Loucy (cell line): ENCODE data around the gene OR2T10.

Experiments
- H2AFZ ChIP-seq: fragments of 200-600 bp; sonication (generic); 2 replicates; pipeline ENCODE4 v1.6.0; 2016; ENCODE audit warnings: antibody characterized with exemption, mild to moderate bottlenecking, low read length, moderate library complexity
- H3F3A ChIP-seq: fragments of 200-600 bp; 2 replicates; pipeline ENCODE4 v1.6.0; 2016; ENCODE audit warnings: antibody characterized with exemption, low read depth, mild to moderate bottlenecking
- H3K27me3 ChIP-seq: fragments of 200-600 bp; sonication (generic); 2 replicates; pipeline ENCODE4 v1.6.1; 2014; ENCODE audit warnings: low read length, mild to moderate bottlenecking; ENCODE audit not compliant: insufficient read depth, poor library complexity, severe bottlenecking
- H3K36me3 ChIP-seq: fragments of 200-600 bp; sonication (generic); 2 replicates; pipeline ENCODE4 v1.6.1; 2016; ENCODE audit warnings: low read length; ENCODE audit not compliant: insufficient read depth
- H3K4me1 ChIP-seq: fragments of 200-600 bp; sonication (generic); 2 replicates; pipeline ENCODE4 v1.5.1; 2014; ENCODE audit warnings: low read length, mild to moderate bottlenecking; ENCODE audit not compliant: insufficient read depth, poor library complexity, severe bottlenecking
- H3K4me2 ChIP-seq: fragments of 200-600 bp; sonication (generic); 2 replicates; pipeline ENCODE4 v1.6.0; 2014; ENCODE audit warnings: antibody characterized with exemption, low read length, low read depth, mild to moderate bottlenecking; ENCODE audit not compliant: poor library complexity, severe bottlenecking
- H3K4me3 ChIP-seq: fragments of 200-600 bp; sonication (generic); 2 replicates; pipeline ENCODE4 v1.5.1; 2014; ENCODE audit warnings: low read length, mild to moderate bottlenecking, mixed read lengths; ENCODE audit not compliant: poor library complexity, severe bottlenecking
- H3K79me2 ChIP-seq: fragments of 200-600 bp; sonication (generic); 2 replicates; pipeline ENCODE4 v1.6.1; 2014; ENCODE audit warnings: low read length; ENCODE audit not compliant: insufficient read depth
- H3K9ac ChIP-seq: fragments of 200-600 bp; sonication (generic); 2 replicates; pipeline ENCODE4 v1.6.0; 2014; ENCODE audit warnings: mild to moderate bottlenecking, low read depth, low read length, moderate library complexity; ENCODE audit not compliant: poor library complexity, severe bottlenecking
- H3K9me2 ChIP-seq: fragments of 200-600 bp; sonication (generic); replicated peaks from 2 replicates; pipeline ENCODE4 v1.6.1; 2016; ENCODE audit warnings: low read depth, low read length, mixed read lengths
- H3K9me3 ChIP-seq: fragments of 200-600 bp; sonication (generic); 2 replicates; pipeline ENCODE4 v1.6.1; 2014; ENCODE audit warnings: mild to moderate bottlenecking, antibody characterized with exemption, low read length, low read depth; ENCODE audit not compliant: insufficient read depth
- H4K20me1 ChIP-seq: fragments of 200-600 bp; sonication (generic); 2 replicates; pipeline ENCODE4 v1.6.0; 2014; ENCODE audit warnings: antibody characterized with exemption, low read length, mild to moderate bottlenecking; ENCODE audit not compliant: insufficient read depth, poor library complexity, severe bottlenecking
- CTCF ChIP-seq: fragments of 200-600 bp; sonication (generic); conservative IDR thresholded peaks from 2 replicates; pipeline ENCODE4 v1.5.1; 2014; ENCODE audit warnings: mild to moderate bottlenecking, antibody characterized with exemption, low read length
- EZH2phosphoT487 ChIP-seq: fragments of 200-600 bp; IDR thresholded peaks from 2 replicates; pipeline ENCODE4 v1.6.1; 2018; ENCODE audit warnings: antibody characterized with exemption, mild to moderate bottlenecking, moderate library complexity, borderline replicate concordance

OR2T10 gene

GRCh38 chr1:248618119-248618518 is 20.6 kb upstream of the OR2T10 start:
- Histone ChIP-seq H3K9me2 (no peaks in the 10 kb centered on the region), H3F3A (no peaks in the 10 kb centered on the region)

GRCh38 chr1:248613742-248614141 is 16.2 kb upstream of the OR2T10 start:
- no peaks in the 10 kb centered on the region for H4K20me1 ChIP-seq
- no peaks in the 10 kb centered on the region for H3F3A ChIP-seq
- H3K36me3 ChIP-seq = no peaks in the 10 kb centered on the region
- no peak overlapping the region for H2AFZ ChIP-seq
- no peak overlapping the region for H3K9ac ChIP-seq
- no peaks in the 10 kb centered on the region for H3K27me3 ChIP-seq
- H3K9me3 ChIP-seq = no peaks in the 10 kb centered on the region
- H3K4me3 ChIP-seq = no peak overlapping the region
- no peaks in the 10 kb centered on the region for H3K4me1 ChIP-seq
- H3K79me2 ChIP-seq = no peaks in the 10 kb centered on the region
- no peak overlapping the region for H3K4me2 ChIP-seq
- H3K9me2 ChIP-seq = no peaks in the 10 kb centered on the region
- TF ChIP-seq EZH2phosphoT487 (no peak), CTCF (no peak)

More at GRCh38 chr1:248618119-248618518, 20.6 kb upstream of the OR2T10 start:
- no peaks in the 10 kb centered on the region for H3K4me1 ChIP-seq
- TF ChIP-seq EZH2phosphoT487 (no peak), CTCF (no peak)
- H3K9ac ChIP-seq = no peak overlapping the region
- H2AFZ ChIP-seq = no peak overlapping the region
- H3K4me3 ChIP-seq = no peak overlapping the region
- H3K79me2 ChIP-seq = no peaks in the 10 kb centered on the region
- H3K4me2 ChIP-seq = no peak overlapping the region
- no peaks in the 10 kb centered on the region for H3K9me3 ChIP-seq
- H4K20me1 ChIP-seq = no peaks in the 10 kb centered on the region
- H3K36me3 ChIP-seq = no peaks in the 10 kb centered on the region
- H3K27me3 ChIP-seq = no peaks in the 10 kb centered on the region

GRCh38 chr1:248611883-248612414 is 14.4 kb upstream of the OR2T10 start:
- Histone ChIP-seq H3K27me3 (no peaks in the 10 kb centered on the region), H3K4me1 (no peaks in the 10 kb centered on the region), H3K9me2 (no peaks in the 10 kb centered on the region), H3K4me3 (no peak overlapping the region), H3K4me2 (no peak overlapping the region), H3K9me3 (no peaks in the 10 kb centered on the region), H4K20me1 (no peaks in the 10 kb centered on the region), H3F3A (no peaks in the 10 kb centered on the region), H3K36me3 (no peaks in the 10 kb centered on the region), H3K9ac (no peak overlapping the region), H2AFZ (no peak overlapping the region), H3K79me2 (no peaks in the 10 kb centered on the region)
- TF ChIP-seq CTCF (no peak), EZH2phosphoT487 (no peak)
